B cell (primary cell): ENCODE results near the gene KRT84.

ENCODE experiments used
- CTCF ChIP-seq: fragments of 200-600 bp; IDR thresholded peaks from one replicate; pipeline ENCODE4 v1.8.0; 2022; ENCODE audit warnings: antibody characterized with exemption, mild to moderate bottlenecking
- EZH2 ChIP-seq: IDR thresholded peaks from 2 replicates; pipeline ENCODE4 v1.6.1; 2012; ENCODE audit warnings: borderline replicate concordance, low read depth, mild to moderate bottlenecking, moderate library complexity, low read length; ENCODE audit not compliant: insufficient read depth, poor library complexity, severe bottlenecking

GRCh38 chr12:52432559-52433207 lies 47.2 kb upstream of the KRT84 start:
- TF ChIP-seq CTCF (no peak), EZH2 (no peak)
